SK-N-SH treated with all-trans-retinoic acid at 6 μM for 48 hours (cell line): ENCODE measurements around the gene ADAMTS13.

Source experiments
- ATAC-seq: fragments of 200-7000 bp; cut with Tn5 transposase; 3 replicates; pipeline ENCODE4 v1.9.1; 2020; ENCODE audit warnings: mild to moderate bottlenecking, moderate library complexity
- ARNTL ChIP-seq: fragments of 450-650 bp; formaldehyde crosslinking; IDR thresholded peaks from 2 replicates; pipeline ENCODE4 v1.5.0; 2020; ENCODE audit warnings: low read depth, mild to moderate bottlenecking, moderate library complexity, borderline replicate concordance
- BACH2 ChIP-seq: fragments of 250-450 bp; sonication (Bioruptor Pico); IDR thresholded peaks from 2 replicates; pipeline ENCODE4 v1.9.0; 2021; ENCODE audit warnings: mild to moderate bottlenecking, borderline replicate concordance
- CSDC2 ChIP-seq: fragments of 250-450 bp; sonication (Bioruptor Pico); IDR thresholded peaks from 2 replicates; pipeline ENCODE4 v1.5.0; 2020; ENCODE audit warnings: mild to moderate bottlenecking, moderate library complexity
- ESRRG ChIP-seq: fragments of 250-450 bp; sonication (Bioruptor Pico); IDR thresholded peaks from 2 replicates; pipeline ENCODE4 v1.6.1; 2021; ENCODE audit warnings: mild to moderate bottlenecking
- GLIS3 ChIP-seq: fragments of 250-450 bp; sonication (Bioruptor Pico); IDR thresholded peaks from 2 replicates; pipeline ENCODE4 v1.5.0; 2020; ENCODE audit warnings: mild to moderate bottlenecking, moderate library complexity
- ISL1 ChIP-seq: fragments of 250-450 bp; sonication (Bioruptor Pico); IDR thresholded peaks from 2 replicates; pipeline ENCODE4 v2.1.2; 2022; ENCODE audit warnings: mild to moderate bottlenecking, moderate library complexity
- PATZ1 ChIP-seq: fragments of 250-450 bp; sonication (Bioruptor Pico); IDR thresholded peaks from 2 replicates; pipeline ENCODE4 v1.8.0; 2020; ENCODE audit warnings: mild to moderate bottlenecking, moderate library complexity, borderline replicate concordance
- PPARA ChIP-seq: fragments of 250-450 bp; sonication (Bioruptor Pico); IDR thresholded peaks from 2 replicates; pipeline ENCODE4 v1.5.0; 2020; ENCODE audit warnings: mild to moderate bottlenecking, borderline replicate concordance
- SNAI2 ChIP-seq: fragments of 250-450 bp; sonication (Bioruptor Pico); IDR thresholded peaks from 2 replicates; pipeline ENCODE4 v1.5.0; 2020; ENCODE audit warnings: mild to moderate bottlenecking, moderate library complexity
- TCF4 ChIP-seq: fragments of 250-450 bp; sonication (Bioruptor Pico); IDR thresholded peaks from 2 replicates; pipeline ENCODE4 v1.8.0; 2021; ENCODE audit warnings: mild to moderate bottlenecking, moderate library complexity, borderline replicate concordance
- TOX ChIP-seq: fragments of 250-450 bp; sonication (Bioruptor Pico); IDR thresholded peaks from 2 replicates; pipeline ENCODE4 v1.8.0; 2021; ENCODE audit warnings: mild to moderate bottlenecking, moderate library complexity, borderline replicate concordance
- ZC3H10 ChIP-seq: fragments of 250-450 bp; sonication (Bioruptor Pico); IDR thresholded peaks from 2 replicates; pipeline ENCODE4 v1.5.1; 2021; ENCODE audit warnings: mild to moderate bottlenecking, moderate library complexity
- ZFP3 ChIP-seq: fragments of 250-450 bp; sonication (Bioruptor Pico); IDR thresholded peaks from 2 replicates; pipeline ENCODE4 v1.5.0; 2020; ENCODE audit warnings: mild to moderate bottlenecking, moderate library complexity
- ZFP30 ChIP-seq: fragments of 450-650 bp; formaldehyde crosslinking; IDR thresholded peaks from 2 replicates; pipeline ENCODE4 v1.5.0; 2022; ENCODE audit warnings: mild to moderate bottlenecking, moderate library complexity
- ZNF565 ChIP-seq: fragments of 450-650 bp; formaldehyde crosslinking; conservative IDR thresholded peaks from 2 replicates; pipeline ENCODE4 v1.5.0; 2020; ENCODE audit warnings: low read depth, mild to moderate bottlenecking, moderate library complexity
- ZNF70 ChIP-seq: fragments of 450-650 bp; formaldehyde crosslinking; IDR thresholded peaks from 2 replicates; pipeline ENCODE4 v1.5.0; 2020; ENCODE audit warnings: mild to moderate bottlenecking, moderate library complexity
- ZNF8 ChIP-seq: fragments of 450-650 bp; formaldehyde crosslinking; IDR thresholded peaks from 2 replicates; pipeline ENCODE4 v1.5.0; 2020; ENCODE audit warnings: mild to moderate bottlenecking, moderate library complexity
- TF ChIP-seq, protein P1 (sequence below): fragments of 250-450 bp; sonication (Bioruptor Pico); IDR thresholded peaks from 2 replicates; pipeline ENCODE4 v1.8.0; 2021; ENCODE audit warnings: low read depth, mild to moderate bottlenecking, moderate library complexity, borderline replicate concordance
- TF ChIP-seq, protein P2 (sequence below): fragments of 250-450 bp; sonication (Bioruptor Pico); IDR thresholded peaks from 2 replicates; pipeline ENCODE4 v1.5.1; 2021; ENCODE audit warnings: mild to moderate bottlenecking, moderate library complexity
- TF ChIP-seq, protein P3 (sequence below): fragments of 250-450 bp; sonication (Bioruptor Pico); IDR thresholded peaks from 2 replicates; pipeline ENCODE4 v1.5.1; 2020; ENCODE audit warnings: low read depth, mild to moderate bottlenecking, moderate library complexity
- TF ChIP-seq, protein P4 (sequence below): fragments of 250-450 bp; sonication (Bioruptor Pico); IDR thresholded peaks from 2 replicates; pipeline ENCODE4 v1.5.0; 2020; ENCODE audit warnings: mild to moderate bottlenecking, moderate library complexity

ADAMTS13 gene

GRCh38 chr9:133384736-133385321, 37.3 kb upstream of the ADAMTS13 start:
- ATAC-seq: no peak
- no peak for TF ChIP-seq ISL1
- TF ChIP-seq ZFP3: no peak
- TF ChIP-seq GLIS3 (CRISPR knock-in tag): no peak
- no peak for TF ChIP-seq BACH2 (CRISPR knock-in tag)
- no peak for TF ChIP-seq ESRRG
- TF ChIP-seq CSDC2: no peak
- TF ChIP-seq ZNF565 (CRISPR knock-in tag): no peak
- no peak for TF ChIP-seq TCF4 (CRISPR knock-in tag)
- no peak for TF ChIP-seq ZNF8 (CRISPR knock-in tag)
- TF ChIP-seq, protein P1, sequence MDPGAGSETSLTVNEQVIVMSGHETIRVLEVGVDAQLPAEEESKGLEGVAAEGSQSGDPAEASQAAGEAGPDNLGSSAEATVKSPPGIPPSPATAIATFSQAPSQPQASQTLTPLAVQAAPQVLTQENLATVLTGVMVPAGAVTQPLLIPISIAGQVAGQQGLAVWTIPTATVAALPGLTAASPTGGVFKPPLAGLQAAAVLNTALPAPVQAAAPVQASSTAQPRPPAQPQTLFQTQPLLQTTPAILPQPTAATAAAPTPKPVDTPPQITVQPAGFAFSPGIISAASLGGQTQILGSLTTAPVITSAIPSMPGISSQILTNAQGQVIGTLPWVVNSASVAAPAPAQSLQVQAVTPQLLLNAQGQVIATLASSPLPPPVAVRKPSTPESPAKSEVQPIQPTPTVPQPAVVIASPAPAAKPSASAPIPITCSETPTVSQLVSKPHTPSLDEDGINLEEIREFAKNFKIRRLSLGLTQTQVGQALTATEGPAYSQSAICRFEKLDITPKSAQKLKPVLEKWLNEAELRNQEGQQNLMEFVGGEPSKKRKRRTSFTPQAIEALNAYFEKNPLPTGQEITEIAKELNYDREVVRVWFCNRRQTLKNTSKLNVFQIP (CRISPR knock-in tag): no peak
- TF ChIP-seq ZFP30 (CRISPR knock-in tag): no peak
- no peak for TF ChIP-seq ARNTL (CRISPR knock-in tag)
- TF ChIP-seq, protein P2, sequence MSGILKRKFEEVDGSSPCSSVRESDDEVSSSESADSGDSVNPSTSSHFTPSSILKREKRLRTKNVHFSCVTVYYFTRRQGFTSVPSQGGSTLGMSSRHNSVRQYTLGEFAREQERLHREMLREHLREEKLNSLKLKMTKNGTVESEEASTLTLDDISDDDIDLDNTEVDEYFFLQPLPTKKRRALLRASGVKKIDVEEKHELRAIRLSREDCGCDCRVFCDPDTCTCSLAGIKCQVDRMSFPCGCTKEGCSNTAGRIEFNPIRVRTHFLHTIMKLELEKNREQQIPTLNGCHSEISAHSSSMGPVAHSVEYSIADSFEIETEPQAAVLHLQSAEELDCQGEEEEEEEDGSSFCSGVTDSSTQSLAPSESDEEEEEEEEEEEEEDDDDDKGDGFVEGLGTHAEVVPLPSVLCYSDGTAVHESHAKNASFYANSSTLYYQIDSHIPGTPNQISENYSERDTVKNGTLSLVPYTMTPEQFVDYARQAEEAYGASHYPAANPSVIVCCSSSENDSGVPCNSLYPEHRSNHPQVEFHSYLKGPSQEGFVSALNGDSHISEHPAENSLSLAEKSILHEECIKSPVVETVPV: no peak
- TF ChIP-seq SNAI2 (CRISPR knock-in tag): no peak
- no peak for TF ChIP-seq PPARA (CRISPR knock-in tag)
- TF ChIP-seq, protein P3, sequence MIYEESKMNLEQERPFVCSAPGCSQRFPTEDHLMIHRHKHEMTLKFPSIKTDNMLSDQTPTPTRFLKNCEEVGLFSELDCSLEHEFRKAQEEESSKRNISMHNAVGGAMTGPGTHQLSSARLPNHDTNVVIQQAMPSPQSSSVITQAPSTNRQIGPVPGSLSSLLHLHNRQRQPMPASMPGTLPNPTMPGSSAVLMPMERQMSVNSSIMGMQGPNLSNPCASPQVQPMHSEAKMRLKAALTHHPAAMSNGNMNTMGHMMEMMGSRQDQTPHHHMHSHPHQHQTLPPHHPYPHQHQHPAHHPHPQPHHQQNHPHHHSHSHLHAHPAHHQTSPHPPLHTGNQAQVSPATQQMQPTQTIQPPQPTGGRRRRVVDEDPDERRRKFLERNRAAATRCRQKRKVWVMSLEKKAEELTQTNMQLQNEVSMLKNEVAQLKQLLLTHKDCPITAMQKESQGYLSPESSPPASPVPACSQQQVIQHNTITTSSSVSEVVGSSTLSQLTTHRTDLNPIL: no peak
- TF ChIP-seq, protein P4, sequence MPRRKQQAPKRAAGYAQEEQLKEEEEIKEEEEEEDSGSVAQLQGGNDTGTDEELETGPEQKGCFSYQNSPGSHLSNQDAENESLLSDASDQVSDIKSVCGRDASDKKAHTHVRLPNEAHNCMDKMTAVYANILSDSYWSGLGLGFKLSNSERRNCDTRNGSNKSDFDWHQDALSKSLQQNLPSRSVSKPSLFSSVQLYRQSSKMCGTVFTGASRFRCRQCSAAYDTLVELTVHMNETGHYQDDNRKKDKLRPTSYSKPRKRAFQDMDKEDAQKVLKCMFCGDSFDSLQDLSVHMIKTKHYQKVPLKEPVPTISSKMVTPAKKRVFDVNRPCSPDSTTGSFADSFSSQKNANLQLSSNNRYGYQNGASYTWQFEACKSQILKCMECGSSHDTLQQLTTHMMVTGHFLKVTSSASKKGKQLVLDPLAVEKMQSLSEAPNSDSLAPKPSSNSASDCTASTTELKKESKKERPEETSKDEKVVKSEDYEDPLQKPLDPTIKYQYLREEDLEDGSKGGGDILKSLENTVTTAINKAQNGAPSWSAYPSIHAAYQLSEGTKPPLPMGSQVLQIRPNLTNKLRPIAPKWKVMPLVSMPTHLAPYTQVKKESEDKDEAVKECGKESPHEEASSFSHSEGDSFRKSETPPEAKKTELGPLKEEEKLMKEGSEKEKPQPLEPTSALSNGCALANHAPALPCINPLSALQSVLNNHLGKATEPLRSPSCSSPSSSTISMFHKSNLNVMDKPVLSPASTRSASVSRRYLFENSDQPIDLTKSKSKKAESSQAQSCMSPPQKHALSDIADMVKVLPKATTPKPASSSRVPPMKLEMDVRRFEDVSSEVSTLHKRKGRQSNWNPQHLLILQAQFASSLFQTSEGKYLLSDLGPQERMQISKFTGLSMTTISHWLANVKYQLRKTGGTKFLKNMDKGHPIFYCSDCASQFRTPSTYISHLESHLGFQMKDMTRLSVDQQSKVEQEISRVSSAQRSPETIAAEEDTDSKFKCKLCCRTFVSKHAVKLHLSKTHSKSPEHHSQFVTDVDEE: no peak

GRCh38 chr9:133385452-133385851, 36.7 kb upstream of the ADAMTS13 start:
- TF ChIP-seq TCF4 (CRISPR knock-in tag) (no peak), ESRRG (no peak), PATZ1 (CRISPR knock-in tag) (no peak), ZNF565 (CRISPR knock-in tag) (no peak), ZC3H10 (no peak), ZFP3 (no peak), CSDC2 (no peak), TOX (no peak), ZNF70 (CRISPR knock-in tag) (no peak), BACH2 (CRISPR knock-in tag) (no peak), ZFP30 (CRISPR knock-in tag) (no peak), GLIS3 (CRISPR knock-in tag) (no peak), ISL1 (no peak), ZNF8 (CRISPR knock-in tag) (no peak), SNAI2 (CRISPR knock-in tag) (no peak), PPARA (CRISPR knock-in tag) (no peak), ARNTL (CRISPR knock-in tag) (no peak)
- TF ChIP-seq, protein P4: no peak
- TF ChIP-seq, protein P1 (CRISPR knock-in tag): no peak
- TF ChIP-seq, all 23 proteins: peak for 0

More at GRCh38 chr9:133385452-133385851, 36.7 kb upstream of the ADAMTS13 start:
- no peak for ATAC-seq
